Measurements from ENCODE around the gene GMPR2.
"Not testable (repeated sequence)": the region's sequence is repeated elsewhere in the genome, so short reads cannot be mapped to it uniquely, and the experiment has no call there.

The GMPR2 gene

DNA sequence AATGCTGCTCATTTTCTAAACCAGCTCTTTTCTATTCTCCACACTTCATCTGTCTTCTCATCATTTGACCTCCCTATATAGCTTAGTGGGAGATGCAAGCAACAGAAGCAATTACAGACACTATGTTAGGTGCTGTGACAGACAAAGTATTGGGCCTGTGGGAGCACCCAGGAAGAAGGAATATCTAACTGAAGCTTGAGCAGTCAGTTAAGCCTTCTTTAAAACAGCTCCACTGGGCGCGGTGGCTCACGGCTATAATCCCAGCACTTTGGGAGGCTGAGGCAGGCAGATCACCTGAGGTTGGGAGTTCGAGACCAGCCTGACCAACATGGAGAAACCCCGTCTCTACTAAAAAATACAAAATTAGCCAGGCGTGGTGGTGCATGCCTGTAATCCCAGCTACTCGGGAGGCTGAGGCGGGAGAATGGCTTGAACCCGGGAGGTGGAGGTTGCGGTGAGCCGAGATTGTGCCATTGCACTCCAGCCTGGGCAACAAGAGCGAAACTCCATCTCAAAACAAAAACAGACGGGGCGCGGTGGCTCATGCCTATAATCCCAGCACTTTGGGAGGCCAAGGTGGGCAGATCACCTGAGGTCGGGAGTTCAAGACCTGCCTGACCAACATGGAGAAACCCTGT lies 29.4 kb upstream of the GMPR2 start:
- not testable (repeated sequence) for DNase-seq

DNA sequence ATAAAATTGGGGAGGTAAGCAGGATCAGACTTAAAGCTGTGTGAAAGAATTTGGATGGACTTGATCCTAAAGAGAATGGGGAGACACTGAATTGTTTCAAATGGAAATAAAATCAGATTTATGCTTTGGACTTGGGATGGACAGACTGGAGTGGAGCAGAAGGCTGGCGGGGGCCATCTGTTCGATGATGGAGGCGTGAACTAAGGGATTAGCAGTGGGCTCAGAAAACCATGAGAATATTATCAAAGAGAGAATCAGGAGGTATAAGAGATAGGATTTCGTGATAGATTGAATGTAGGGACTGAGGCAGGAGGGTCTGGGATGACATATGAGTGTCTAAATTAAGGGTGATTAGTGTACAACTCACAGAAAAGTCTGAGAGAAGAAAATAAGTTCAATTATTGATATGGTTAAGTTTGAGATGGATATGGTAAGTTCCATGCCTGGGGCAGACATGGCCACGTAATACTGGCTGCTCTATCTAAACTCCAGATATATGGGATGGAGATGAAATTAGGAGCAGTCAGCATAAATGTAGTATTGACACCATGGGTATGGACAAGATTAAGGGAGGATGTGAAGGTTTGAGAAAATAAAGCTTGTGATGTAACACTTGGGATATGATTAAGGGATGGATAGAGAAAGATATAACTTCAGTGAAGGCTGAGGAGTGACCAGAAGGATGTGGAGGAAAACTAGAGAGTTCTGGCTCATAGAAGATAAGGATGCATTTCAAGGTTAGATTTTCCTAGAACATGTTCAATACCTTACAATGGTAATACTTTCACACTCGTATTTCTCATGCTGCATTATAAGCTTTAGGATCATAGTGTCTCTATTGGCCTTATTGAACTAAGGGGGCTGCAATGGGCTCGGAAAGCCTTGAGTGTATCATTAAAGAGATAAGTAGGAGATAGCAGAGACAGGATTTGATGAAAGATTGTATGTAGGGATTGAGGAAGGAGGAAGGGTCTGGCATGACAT lies 28.3 kb upstream of the GMPR2 start:
- peak; percentile 63 to 79 for DNase-seq

DNA sequence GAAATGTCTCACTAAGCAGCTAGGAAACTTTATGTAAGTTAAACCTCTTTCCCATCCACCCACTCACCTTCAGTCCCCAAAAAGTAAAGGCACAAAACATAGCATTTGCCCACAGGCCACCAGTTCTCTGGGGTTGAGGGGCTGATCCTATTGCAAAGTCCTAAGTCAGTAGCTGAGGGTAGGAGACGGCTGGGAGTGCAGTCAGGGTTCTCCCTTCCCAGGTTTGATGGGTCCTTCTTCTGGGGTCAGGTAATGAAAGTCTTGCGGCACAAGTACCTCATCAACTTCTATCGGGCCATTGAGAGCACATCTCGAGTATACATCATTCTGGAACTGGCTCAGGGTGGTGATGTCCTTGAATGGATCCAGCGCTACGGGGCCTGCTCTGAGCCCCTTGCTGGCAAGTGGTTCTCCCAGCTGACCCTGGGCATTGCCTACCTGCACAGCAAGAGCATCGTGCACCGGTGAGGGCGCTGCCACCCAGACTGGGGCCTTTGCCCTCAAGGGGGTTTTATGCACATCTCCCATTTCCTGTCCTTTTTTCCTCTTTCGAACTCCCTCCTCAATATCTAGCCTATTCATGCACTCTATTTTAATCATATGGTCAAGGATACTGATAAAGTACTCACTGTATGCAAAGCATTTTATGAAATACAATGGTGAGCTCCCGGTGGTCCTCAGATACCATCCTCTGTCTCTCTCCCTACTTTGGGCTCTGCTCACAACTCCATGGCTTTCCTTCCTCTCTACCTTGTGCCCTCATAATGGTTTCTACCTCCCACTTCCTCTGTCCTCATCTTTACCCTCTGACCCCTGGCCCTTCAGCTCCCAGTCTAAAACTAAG lies 26.2 kb upstream of the GMPR2 start:
- DNase-seq = no peak

DNA sequence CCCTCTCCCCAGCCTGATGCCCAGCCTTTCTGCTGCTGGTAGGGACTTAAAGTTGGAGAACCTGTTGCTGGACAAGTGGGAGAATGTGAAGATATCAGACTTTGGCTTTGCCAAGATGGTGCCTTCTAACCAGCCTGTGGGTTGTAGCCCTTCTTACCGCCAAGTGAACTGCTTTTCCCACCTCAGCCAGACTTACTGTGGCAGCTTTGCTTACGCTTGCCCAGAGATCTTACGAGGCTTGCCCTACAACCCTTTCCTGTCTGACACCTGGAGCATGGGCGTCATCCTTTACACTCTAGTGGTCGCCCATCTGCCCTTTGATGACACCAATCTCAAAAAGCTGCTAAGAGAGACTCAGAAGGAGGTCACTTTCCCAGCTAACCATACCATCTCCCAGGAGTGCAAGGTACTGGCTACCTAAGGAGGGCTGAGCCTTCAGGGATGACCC lies 25.6 kb upstream of the GMPR2 start:
- DNase-seq = no peak

DNA sequence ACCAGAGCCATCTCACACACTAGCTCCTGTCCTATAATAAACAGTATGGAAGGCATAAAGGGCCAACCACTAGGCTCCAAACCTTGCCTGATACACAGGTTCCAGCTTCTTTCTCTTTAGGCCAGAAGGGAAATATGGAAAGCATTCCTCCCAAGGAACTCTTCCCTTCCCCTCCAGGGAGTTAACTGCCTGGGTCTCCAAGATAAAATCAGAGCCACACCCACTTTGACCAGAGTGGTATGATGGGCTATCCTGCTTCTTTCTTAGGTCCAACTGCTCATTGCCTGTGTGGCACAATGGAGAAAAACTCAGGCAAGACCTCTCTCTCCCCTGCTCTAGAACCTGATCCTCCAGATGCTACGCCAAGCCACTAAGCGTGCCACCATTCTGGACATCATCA lies 25.1 kb upstream of the GMPR2 start:
- DNase-seq = no peak

DNA sequence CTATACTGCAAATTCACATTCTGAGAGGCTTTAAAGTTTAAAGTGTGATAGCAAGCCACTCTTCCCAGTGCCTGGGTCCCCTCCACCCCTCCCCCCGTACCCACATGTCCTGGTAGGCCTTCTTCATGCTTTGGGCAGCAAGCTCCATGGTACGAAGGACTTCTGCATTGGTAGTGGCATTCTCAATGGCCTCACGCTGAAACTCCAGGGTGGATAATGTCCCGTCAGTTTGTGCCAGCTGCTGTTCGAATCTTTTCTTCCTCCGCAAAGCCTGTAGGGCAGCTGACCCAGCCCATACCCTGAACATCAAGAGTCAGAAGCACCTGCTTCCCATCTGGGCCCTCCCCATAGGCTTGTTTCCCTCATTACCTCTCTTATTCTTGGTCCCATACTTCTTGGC lies 21.4 kb upstream of the GMPR2 start:
- no peak for DNase-seq

DNA sequence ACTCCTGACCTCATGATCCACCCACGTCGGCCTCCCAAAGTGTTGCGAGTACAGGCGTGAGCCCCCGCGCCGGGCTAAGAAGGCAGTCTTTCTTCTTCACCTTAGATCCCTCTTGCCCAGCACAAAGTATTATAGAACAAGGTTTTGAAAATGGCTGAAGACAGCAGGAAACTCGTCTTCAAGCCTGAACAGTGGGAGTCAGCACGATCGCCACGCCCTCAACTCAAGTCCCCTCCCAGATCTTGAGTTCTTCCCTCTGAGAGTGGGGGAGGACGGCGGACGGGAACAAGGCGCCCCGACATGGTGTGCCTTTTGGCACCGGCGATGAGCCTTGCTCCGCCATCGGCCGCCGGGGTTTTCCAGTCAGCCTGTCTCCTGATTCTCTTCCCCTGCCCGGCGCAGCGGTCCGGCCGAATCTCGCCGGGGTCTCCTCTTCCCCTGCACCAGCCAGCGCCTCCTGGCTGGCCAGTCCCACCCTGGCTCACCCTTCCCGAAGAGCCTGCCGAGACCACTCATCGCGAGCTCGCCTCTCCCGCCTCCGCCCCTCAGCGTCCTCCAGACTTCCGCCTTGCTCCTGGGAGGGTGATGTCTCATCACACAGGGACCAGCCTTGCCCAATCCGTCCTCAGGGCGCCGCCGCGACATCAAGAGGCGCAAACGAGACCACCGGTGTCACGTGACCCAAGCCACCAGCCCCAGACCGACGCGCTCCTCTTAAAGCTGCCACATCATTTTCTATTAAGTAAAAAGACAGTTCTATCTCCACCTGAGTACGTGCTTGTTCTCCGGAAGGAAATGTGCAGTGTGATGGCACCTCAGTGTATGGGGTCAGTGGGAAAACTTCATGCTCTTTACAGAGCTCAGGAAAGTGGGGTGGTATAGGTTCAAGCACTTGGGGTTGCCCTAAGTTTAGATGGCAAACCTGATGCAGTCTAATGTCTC lies 19.5 kb upstream of the GMPR2 start, which contains the start of gene CHMP4A:
Gene CHMP4A (minus strand): TSS at position 565 of the 942 bp plus-strand sequence. CDS start 49 bp downstream, at position 516.
- DNase-seq = peak; percentile 98 to 99

DNA sequence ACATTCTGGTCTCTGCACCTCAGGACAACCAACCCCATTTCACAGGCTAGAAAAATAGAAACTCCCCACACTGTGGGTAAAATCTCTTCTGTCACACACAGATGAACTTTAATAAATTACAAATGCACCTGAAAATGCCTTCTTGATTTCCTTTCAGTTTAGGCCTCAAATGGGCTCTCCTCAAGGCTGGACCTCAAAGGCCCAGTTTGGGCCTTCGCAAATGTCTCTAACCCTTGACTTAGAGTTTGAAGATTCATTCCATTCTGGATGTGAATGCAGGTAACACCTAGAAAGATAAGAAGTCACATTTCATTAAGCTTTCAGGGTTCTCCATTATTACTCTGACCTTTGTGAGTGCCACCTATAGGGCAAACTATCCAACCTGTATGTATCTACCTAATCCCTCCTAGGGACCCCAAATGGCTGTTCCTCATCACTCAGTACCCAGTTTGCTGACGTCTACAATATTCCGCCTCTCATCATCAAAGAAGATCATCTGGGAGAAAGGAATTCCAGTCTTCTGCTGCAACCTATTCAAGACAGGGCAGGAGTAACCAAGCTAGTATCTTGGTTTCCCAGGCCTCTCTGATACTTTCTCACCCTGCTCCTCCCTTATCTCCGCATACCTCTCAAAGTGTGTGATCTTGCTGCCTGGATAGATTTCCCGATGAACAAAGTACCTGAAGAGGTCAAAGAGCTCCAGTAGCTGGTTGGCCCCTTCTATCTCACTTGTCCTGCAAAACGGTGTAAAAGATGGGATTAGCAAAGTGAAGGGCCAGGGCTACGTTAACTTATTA lies 18.7 kb upstream of the GMPR2 start:
- DNase-seq = no peak

DNA sequence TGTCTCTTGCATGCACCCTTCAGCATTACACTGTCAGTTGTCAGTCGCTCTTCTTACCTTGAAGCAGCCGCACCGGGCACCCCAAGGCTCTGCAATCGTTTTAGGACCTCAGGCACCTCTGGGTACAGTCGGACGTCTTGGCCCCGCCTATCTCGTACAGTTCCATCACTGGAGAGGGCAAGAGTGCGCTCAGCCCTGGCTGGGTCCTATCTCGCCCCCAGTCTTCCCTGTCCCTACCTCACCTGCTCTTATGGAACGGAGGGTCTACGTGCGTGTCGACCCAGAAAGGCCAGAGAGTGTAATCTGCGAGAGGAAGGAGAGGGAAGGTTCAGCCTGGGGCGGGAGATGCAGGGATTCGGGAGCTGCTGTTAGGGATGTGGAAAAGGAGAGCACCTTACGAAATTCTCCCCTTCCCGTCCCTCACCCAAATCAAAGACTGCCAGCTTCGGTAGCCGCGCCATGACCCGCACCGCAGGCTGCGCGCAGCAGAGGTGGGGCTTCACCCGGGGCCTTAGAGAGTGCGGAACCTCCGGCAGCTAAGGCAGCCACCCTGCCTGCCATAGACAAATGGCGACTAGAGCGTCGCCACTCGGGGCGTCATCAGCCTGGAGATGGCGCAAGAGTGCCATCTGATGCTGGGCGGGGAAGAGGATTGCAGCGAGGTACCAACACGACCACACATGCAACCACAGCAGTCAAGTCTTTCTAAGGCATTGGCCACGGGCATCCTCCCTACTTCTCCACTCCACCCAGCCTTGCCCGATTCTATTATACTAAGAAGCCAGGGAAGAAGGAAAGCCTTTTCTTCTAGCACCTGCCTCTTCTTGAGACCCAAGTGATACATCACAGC lies 17.0 kb upstream of the GMPR2 start, which contains the start of gene MDP1:
Gene MDP1 (minus strand): TSS at position 572 of the 850 bp plus-strand sequence. CDS start 111 bp downstream, at position 461.
- peak; percentile 76 to 95 for DNase-seq

DNA sequence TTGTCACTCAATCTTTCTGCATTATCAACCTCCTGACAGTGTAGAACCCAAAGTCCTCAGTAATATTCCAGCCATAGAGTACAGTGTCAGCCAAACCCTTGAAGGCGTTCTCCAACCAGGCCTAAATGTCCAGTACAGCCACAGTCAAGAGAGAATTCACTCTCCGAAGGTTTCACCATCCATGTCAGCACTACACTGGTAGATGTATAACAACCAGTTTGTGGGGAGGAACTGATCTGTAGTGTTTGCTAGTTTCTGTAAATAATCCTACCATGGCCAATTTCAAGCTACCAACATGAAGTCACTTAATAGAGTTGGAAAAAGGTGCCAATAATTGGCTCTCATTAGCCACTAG lies 16.4 kb upstream of the GMPR2 start:
- DNase-seq = peak in 1 of 2 experiments; percentile 47

DNA sequence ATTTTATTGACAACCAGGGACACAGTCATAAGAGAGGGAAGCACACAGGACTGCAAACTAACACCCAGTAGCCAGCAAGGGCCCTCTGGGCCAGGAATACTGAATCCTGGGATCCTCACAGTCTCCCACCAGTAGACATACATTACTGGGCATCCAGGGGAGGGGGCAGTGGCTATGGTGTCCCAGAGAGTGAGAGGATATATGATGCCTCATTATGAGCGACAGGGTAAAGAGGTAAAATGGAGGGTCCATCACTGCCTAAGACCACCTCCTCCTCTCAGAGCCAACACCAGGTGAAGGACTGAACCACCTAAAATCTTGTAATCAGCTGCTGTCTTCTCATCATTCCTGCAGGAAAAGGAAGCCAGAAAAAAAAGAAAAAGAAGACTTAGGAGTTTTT lies 15.9 kb upstream of the GMPR2 start:
- not testable (repeated sequence) for DNase-seq

DNA sequence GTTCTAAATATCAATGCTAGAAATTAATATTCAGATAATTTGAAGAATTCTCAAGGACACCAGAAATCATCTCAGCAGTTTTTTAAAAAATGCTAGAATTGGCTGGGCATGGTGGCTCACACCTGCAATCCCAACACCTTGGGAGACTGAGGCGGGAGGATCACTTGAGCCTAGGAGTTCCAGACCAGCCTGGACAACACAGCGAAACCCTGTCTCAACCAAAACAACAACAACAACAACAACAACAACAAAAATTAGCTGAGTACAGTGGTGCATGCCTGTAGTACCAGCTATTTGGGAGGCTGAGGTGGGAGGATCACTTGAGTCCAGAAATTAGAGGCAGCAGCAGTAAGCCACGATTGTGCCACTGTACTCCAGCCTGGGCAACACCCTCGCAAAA lies 13.6 kb upstream of the GMPR2 start:
- no peak for DNase-seq

DNA sequence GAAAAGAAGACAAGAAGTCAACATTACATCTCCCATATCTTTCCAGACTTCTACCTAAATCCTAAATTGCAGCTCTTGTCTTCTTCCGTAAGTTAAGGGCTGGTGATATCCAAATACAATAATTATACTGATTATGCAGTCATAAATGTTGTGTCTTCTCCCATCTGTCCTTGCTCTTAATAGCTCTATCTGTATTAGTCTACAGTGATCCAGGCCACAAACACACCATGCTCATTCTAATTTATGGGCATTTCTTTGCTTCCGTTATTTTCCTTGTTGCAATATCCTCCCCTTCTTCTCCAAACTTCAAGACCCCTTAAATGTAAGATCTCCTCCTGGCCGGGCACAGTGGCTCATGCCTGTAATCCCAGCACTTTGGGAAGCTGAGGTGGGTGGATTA lies 13.2 kb upstream of the GMPR2 start:
- DNase-seq = no peak

DNA sequence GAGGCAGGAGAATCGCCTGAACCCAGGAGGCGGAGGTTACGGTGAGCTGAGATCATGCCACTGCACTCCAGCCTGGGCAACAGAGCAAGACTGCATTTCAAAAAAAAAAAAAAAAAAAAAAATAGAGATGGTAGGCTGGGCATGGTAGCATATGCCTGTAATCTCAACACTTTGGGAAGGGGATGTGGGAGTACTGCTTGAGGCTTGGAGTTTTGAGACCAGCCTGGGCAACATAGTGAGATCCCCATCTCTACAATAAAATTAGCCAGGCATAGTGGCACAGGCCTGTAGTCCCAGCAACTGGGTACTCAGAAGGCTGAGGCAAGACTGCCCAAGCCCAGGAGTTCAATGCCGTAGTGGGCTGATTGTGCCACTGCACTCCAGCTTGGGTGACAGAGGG lies 9.7 kb upstream of the GMPR2 start:
- DNase-seq = not testable (repeated sequence)

DNA sequence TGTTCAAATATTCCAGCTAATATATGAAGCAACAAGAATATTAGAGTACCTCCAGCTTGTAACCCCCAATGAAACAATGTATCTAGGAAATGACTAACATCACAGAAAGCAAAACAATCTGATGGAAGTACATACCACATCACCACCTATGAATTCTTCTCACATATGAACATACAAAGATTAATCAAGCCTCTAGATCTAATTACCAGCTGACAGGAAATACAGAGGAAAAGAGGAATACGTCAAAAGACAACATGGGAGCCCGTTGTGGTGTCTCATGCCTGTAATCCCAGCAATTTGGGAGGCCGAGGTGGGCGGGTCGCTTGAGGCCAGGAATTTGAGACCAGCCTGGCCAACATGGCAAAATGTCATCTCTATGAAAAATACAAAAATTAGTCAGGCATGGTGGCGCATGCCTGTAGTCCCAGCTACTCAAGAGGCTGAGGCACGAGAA lies 8.1 kb upstream of the GMPR2 start:
- DNase-seq = no peak

DNA sequence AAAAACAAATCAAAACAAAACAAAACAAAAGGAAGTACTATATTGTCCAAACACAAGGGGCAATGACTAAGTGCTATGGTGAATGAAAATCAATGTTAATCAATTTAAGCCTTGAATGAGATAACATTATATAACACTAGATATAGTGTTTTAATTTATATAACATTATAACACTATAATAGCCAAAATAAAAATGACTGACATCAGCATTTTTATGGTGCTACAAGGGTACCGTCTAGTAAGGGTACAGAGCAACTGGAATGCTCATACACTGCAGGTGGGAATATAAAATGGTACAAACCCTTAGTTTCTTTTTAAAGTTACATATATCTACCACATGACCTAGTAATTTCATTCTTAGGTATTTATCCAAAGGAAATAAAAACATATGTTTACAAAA lies 6.3 kb upstream of the GMPR2 start:
- no peak for DNase-seq

DNA sequence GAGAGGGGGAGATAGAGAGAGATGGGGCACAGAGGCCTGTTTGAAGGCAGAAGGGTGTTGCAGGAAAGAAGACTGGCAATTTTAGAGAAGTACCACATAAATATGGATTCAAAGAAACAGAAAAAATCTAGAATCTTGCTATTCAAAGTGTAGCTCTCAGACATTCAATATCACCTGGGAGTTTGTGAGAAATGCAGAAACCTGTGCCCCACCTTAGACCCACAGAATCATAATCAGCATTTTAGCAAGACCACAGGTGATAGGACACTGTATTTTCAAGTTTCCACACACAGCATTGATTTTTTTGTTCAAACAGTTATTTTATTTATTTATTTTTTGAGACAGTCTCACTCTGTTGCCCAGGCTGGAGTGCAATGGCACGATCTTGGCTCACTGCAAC lies 3.8 kb upstream of the GMPR2 start:
- no peak for DNase-seq

DNA sequence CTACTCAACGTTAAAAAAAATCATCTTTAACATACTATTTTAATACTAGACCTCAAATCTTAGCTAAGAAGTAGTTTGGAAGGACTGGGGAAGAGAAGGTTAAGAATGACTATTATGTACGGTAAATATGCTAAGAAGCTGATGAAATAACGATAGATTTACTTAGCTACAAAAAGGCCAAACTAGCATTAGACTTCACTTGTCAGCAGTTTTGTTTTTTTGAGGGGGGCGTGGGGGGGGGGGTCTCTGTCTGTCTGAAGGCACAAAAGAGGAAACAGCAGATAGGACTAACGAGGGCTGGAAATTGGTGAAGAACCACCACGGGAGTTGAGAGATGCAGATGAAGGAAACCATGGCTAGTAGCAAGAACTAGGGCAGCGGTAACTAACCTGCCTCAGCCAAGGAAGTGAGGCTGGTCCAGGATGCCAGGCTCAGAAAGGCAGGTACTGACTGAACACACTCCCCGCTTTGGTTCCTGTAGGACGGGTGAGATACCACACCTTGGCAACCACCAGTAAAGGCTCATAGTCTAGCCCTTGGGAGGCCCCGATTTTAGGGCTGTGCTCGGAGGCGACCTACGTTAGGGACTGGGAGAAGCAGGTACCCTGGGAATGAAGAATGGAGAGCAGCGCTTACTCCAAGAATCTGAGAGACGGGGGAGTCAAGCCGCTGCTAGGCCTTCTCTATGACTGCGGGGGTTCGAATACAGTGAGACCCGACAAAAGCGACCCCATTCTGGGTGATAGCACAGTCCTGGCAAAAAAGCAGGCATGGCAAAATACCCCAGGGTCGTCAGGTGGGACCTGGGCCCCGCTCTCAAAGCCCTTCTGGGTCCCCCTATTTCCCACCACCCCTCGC lies 1.2 kb upstream of the GMPR2 start:
- DNase-seq = no peak

DNA sequence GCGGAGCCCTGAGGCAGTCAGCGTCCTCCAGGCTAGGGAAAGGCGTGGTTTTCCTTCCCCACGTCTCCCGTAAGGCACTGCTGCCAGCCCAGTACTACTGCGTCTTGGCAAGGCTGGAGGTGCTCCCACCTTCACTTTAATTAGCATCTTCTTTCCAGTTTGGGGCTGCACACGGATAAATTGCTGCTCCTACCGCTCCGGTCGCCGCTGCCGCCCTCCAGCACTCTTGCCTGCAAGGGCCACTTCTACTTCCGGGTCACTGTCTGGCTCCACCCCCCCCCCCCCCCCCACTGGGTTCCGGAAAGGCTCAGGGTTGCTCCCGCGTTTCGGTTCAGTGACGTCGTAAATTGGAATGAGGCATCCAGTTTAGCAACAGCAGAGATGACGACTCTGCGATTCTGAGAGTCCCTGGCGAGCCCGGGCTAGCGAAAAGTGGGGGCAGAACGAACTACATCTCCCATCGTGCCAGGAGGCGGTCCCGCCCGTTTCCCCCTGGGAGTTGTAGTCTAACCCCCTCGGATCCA lies 546 bp upstream of the GMPR2 start, which contains the start of gene NEDD8:
Gene NEDD8 (minus strand): TSS at position 247 of the 524 bp plus-strand sequence. CDS start 100 bp downstream, at position 147.
- peak; percentile 95 to 96 for DNase-seq

Measured in NCI-H524 (cell line).